Esophagus muscularis mucosa (tissue), 4 donors: ENCODE data around the gene CHMP1A.

Experiments
- EP300 ChIP-seq: sonication (generic); formaldehyde crosslinking; IDR thresholded peaks from one replicate; pipeline ENCODE4 v1.6.1; 2017; ENCODE audit warnings: antibody characterized with exemption
- POLR2A ChIP-seq: fragments of 450-650 bp; IDR thresholded peaks from one replicate; pipeline ENCODE4 v1.6.1; 2017; ENCODE audit warnings: antibody characterized with exemption, moderate library complexity, mild to moderate bottlenecking, low read depth
- POLR2AphosphoS5 ChIP-seq, 2 donors: sonication (generic); formaldehyde crosslinking; IDR thresholded peaks; one replicate each; pipeline ENCODE4 v1.6.1; 2017; ENCODE audit warnings: antibody characterized with exemption in 2 of 2
- TF ChIP-seq, protein P1 (sequence below), 3 experiments: fragments of 200-600 bp in 2 of 3; fragments of 450-650 bp in 1 of 3; sonication (generic) in 2 of 3; IDR thresholded peaks; one replicate each; pipeline ENCODE4 v1.5.1; 2017 to 2019; ENCODE audit warnings: antibody characterized with exemption in 3 of 3, mild to moderate bottlenecking in 2 of 3, moderate library complexity in 1 of 3

DNA sequence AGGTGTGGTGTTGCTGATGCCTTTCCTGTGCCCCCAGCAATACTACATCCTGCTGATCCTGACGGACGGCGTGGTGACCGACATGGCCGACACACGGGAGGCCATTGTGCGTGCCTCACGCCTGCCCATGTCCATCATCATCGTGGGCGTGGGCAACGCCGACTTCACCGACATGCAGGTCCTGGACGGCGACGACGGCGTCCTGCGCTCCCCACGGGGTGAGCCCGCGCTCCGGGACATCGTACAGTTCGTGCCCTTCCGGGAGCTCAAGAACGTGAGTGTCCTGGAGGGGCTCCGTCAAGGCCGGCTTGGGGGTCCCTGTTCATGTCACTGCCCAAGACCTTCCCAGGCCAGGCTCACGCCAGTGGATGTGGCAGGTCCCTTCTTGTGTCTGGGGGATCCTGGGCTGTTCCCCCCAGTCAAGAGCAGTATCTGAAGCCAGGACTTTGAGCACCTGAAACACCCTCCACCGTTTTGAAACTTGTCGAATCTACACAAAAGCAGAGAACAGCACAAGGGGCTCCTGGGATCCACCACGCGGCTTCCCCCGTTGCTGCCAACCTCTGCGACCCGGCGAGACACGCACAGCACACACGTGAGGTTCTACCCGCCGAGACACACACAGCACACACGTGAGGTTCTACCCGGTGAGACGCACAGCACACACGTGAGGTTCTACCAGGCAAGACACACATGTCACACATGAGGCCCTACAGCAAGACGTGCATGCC, 62.0 kb downstream of the CHMP1A start:
- TF ChIP-seq, protein P1, sequence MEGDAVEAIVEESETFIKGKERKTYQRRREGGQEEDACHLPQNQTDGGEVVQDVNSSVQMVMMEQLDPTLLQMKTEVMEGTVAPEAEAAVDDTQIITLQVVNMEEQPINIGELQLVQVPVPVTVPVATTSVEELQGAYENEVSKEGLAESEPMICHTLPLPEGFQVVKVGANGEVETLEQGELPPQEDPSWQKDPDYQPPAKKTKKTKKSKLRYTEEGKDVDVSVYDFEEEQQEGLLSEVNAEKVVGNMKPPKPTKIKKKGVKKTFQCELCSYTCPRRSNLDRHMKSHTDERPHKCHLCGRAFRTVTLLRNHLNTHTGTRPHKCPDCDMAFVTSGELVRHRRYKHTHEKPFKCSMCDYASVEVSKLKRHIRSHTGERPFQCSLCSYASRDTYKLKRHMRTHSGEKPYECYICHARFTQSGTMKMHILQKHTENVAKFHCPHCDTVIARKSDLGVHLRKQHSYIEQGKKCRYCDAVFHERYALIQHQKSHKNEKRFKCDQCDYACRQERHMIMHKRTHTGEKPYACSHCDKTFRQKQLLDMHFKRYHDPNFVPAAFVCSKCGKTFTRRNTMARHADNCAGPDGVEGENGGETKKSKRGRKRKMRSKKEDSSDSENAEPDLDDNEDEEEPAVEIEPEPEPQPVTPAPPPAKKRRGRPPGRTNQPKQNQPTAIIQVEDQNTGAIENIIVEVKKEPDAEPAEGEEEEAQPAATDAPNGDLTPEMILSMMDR (IDR thresholded peaks at IDR 0.05): no peak
- TF ChIP-seq EP300: no peak
- TF ChIP-seq POLR2A: no peak
- TF ChIP-seq POLR2AphosphoS5 (IDR thresholded peaks at IDR 0.05): no peak
